Measurements from ENCODE around the gene ELP4. TPM values are rescaled to one million over a fixed set of nuclear protein-coding genes. Genes with fewer than 3 reads are reported as not detected.

The ELP4 gene
- total and polyA plus RNA-seq, 9 of the 15 experiments (the other 6 are each of a cell fraction or from before 2014, with no cell fraction given): 24.1 to 60.3 (median 38.7) TPM

DNA sequence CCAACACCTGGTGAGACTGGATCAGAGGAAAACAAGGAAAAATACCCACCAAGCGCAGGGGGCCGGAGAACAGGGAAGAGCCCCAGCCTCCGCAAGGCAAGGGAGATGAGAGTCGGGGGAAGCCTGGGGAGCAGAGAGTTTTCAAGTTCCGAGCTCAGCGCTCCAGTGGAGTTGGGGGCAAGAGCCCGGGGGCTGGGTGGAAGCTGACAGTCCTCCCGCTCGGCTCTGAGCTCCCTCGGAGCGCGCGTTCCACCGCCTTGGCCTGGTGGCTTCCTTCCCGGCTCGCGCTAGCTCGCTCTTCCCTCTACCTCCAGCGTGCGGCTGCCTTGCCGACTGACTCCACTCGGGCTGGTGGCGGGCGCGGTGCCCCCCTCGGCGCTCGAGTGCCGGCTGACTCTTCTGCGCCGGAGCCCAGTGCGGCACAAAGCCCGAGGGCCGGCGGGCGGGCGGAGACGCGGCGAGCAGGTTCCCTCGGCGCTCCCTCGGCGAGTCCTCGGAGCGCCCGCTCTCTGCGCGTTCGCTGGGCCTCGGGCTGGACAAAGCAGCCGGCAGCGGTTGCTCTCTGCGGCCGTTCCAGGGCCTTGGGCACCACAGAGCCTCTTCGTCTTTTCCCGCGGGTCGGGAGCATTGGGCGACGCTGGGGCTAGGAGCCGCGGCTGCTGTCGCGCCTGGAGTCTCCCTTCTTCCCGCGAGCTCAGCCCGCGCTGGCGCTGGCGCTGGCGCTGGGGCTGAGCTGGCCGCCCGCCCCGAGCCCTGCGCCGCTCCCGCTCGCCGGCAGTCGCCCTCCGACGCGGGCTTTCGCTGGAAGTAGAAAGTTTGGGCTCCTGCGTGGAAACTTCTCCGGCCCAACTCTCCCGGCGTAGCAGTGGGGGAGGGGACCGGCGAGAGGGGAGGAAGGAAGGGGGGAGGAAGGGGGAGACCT lies 300.6 kb downstream of the ELP4 start (continued):
- TF ChIP-seq, protein P1, sequence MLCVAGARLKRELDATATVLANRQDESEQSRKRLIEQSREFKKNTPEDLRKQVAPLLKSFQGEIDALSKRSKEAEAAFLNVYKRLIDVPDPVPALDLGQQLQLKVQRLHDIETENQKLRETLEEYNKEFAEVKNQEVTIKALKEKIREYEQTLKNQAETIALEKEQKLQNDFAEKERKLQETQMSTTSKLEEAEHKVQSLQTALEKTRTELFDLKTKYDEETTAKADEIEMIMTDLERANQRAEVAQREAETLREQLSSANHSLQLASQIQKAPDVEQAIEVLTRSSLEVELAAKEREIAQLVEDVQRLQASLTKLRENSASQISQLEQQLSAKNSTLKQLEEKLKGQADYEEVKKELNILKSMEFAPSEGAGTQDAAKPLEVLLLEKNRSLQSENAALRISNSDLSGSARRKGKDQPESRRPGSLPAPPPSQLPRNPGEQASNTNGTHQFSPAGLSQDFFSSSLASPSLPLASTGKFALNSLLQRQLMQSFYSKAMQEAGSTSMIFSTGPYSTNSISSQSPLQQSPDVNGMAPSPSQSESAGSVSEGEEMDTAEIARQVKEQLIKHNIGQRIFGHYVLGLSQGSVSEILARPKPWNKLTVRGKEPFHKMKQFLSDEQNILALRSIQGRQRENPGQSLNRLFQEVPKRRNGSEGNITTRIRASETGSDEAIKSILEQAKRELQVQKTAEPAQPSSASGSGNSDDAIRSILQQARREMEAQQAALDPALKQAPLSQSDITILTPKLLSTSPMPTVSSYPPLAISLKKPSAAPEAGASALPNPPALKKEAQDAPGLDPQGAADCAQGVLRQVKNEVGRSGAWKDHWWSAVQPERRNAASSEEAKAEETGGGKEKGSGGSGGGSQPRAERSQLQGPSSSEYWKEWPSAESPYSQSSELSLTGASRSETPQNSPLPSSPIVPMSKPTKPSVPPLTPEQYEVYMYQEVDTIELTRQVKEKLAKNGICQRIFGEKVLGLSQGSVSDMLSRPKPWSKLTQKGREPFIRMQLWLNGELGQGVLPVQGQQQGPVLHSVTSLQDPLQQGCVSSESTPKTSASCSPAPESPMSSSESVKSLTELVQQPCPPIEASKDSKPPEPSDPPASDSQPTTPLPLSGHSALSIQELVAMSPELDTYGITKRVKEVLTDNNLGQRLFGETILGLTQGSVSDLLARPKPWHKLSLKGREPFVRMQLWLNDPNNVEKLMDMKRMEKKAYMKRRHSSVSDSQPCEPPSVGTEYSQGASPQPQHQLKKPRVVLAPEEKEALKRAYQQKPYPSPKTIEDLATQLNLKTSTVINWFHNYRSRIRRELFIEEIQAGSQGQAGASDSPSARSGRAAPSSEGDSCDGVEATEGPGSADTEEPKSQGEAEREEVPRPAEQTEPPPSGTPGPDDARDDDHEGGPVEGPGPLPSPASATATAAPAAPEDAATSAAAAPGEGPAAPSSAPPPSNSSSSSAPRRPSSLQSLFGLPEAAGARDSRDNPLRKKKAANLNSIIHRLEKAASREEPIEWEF (CRISPR knock-in tag; IDR thresholded peaks at IDR 0.05): no peak
- TF ChIP-seq ZNF408 (CRISPR knock-in tag; IDR thresholded peaks at IDR 0.05; ENCODE audit: low read depth): no peak
- TF ChIP-seq ZNF436 (CRISPR knock-in tag; IDR thresholded peaks at IDR 0.05): no peak
- TF ChIP-seq, protein P2, sequence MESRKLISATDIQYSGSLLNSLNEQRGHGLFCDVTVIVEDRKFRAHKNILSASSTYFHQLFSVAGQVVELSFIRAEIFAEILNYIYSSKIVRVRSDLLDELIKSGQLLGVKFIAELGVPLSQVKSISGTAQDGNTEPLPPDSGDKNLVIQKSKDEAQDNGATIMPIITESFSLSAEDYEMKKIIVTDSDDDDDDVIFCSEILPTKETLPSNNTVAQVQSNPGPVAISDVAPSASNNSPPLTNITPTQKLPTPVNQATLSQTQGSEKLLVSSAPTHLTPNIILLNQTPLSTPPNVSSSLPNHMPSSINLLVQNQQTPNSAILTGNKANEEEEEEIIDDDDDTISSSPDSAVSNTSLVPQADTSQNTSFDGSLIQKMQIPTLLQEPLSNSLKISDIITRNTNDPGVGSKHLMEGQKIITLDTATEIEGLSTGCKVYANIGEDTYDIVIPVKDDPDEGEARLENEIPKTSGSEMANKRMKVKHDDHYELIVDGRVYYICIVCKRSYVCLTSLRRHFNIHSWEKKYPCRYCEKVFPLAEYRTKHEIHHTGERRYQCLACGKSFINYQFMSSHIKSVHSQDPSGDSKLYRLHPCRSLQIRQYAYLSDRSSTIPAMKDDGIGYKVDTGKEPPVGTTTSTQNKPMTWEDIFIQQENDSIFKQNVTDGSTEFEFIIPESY (CRISPR knock-in tag; IDR thresholded peaks at IDR 0.05): no peak
- TF ChIP-seq RBFOX2 (IDR thresholded peaks at IDR 0.05; ENCODE audit: low read depth, low read length): peak; percentile 54; the same call in 1 of the 2 replicates
- TF ChIP-seq, protein P3, sequence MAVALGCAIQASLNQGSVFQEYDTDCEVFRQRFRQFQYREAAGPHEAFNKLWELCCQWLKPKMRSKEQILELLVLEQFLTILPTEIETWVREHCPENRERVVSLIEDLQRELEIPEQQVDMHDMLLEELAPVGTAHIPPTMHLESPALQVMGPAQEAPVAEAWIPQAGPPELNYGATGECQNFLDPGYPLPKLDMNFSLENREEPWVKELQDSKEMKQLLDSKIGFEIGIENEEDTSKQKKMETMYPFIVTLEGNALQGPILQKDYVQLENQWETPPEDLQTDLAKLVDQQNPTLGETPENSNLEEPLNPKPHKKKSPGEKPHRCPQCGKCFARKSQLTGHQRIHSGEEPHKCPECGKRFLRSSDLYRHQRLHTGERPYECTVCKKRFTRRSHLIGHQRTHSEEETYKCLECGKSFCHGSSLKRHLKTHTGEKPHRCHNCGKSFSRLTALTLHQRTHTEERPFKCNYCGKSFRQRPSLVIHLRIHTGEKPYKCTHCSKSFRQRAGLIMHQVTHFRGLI (CRISPR knock-in tag; IDR thresholded peaks at IDR 0.05): no peak
- TF ChIP-seq SMAD3 (CRISPR knock-in tag; conservative IDR thresholded peaks at IDR 0.05): no peak
- TF ChIP-seq, protein P4, sequence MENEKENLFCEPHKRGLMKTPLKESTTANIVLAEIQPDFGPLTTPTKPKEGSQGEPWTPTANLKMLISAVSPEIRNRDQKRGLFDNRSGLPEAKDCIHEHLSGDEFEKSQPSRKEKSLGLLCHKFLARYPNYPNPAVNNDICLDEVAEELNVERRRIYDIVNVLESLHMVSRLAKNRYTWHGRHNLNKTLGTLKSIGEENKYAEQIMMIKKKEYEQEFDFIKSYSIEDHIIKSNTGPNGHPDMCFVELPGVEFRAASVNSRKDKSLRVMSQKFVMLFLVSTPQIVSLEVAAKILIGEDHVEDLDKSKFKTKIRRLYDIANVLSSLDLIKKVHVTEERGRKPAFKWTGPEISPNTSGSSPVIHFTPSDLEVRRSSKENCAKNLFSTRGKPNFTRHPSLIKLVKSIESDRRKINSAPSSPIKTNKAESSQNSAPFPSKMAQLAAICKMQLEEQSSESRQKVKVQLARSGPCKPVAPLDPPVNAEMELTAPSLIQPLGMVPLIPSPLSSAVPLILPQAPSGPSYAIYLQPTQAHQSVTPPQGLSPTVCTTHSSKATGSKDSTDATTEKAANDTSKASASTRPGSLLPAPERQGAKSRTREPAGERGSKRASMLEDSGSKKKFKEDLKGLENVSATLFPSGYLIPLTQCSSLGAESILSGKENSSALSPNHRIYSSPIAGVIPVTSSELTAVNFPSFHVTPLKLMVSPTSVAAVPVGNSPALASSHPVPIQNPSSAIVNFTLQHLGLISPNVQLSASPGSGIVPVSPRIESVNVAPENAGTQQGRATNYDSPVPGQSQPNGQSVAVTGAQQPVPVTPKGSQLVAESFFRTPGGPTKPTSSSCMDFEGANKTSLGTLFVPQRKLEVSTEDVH (IDR thresholded peaks at IDR 0.05; ENCODE audit: low read depth, partially characterized antibody): no peak
- TF ChIP-seq, protein P5, sequence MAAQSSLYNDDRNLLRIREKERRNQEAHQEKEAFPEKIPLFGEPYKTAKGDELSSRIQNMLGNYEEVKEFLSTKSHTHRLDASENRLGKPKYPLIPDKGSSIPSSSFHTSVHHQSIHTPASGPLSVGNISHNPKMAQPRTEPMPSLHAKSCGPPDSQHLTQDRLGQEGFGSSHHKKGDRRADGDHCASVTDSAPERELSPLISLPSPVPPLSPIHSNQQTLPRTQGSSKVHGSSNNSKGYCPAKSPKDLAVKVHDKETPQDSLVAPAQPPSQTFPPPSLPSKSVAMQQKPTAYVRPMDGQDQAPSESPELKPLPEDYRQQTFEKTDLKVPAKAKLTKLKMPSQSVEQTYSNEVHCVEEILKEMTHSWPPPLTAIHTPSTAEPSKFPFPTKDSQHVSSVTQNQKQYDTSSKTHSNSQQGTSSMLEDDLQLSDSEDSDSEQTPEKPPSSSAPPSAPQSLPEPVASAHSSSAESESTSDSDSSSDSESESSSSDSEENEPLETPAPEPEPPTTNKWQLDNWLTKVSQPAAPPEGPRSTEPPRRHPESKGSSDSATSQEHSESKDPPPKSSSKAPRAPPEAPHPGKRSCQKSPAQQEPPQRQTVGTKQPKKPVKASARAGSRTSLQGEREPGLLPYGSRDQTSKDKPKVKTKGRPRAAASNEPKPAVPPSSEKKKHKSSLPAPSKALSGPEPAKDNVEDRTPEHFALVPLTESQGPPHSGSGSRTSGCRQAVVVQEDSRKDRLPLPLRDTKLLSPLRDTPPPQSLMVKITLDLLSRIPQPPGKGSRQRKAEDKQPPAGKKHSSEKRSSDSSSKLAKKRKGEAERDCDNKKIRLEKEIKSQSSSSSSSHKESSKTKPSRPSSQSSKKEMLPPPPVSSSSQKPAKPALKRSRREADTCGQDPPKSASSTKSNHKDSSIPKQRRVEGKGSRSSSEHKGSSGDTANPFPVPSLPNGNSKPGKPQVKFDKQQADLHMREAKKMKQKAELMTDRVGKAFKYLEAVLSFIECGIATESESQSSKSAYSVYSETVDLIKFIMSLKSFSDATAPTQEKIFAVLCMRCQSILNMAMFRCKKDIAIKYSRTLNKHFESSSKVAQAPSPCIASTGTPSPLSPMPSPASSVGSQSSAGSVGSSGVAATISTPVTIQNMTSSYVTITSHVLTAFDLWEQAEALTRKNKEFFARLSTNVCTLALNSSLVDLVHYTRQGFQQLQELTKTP (IDR thresholded peaks at IDR 0.05; ENCODE audit: low read depth in 1 of 2, partially characterized antibody in 2 of 2): no peak

Data from K562 (cell line).